ENCODE results near the gene SEPTIN2.

DNA sequence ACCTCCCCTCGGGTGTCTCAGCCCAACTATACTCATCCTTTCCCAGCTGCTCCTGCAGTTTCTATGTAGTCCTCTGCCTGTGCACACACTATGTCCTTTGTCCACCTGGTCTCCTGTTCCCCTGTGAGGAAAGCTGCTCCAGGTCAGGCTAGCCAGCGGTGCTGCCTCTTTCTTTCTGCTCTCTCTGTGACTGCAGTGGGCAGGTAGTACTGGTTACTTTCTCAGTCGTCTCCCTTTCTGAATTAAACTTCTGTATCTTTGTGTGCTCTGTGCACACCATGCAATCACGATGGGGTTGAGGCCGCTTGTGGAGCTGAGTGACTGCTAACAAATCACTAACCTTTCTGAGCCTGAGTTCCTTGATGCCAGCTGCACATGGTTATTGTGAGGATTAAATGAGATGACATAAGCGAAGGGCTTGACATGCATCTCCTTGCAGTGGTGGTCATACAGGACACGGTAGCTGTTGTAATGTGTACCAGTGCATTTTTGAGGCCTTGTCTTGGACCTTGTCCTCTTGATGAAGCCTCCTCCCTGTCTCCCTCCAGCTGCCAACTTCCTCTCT, 43.8 kb downstream of the SEPTIN2 start:
- no peak for TF ChIP-seq SP1 (IDR thresholded peaks at IDR 0.05)
- no peak for TF ChIP-seq HDGF (IDR thresholded peaks at IDR 0.05; ENCODE audit: borderline replicate concordance)
- TF ChIP-seq FOXM1 (IDR thresholded peaks at IDR 0.05; ENCODE audit: borderline replicate concordance), result no peak
- no peak for TF ChIP-seq FOXK2 (IDR thresholded peaks at IDR 0.05)
- TF ChIP-seq NFRKB (IDR thresholded peaks at IDR 0.05), result no peak
- TF ChIP-seq ZNF384 (IDR thresholded peaks at IDR 0.05), result no peak
- TF ChIP-seq ARNT (IDR thresholded peaks at IDR 0.05), result no peak
- TF ChIP-seq, protein P1, sequence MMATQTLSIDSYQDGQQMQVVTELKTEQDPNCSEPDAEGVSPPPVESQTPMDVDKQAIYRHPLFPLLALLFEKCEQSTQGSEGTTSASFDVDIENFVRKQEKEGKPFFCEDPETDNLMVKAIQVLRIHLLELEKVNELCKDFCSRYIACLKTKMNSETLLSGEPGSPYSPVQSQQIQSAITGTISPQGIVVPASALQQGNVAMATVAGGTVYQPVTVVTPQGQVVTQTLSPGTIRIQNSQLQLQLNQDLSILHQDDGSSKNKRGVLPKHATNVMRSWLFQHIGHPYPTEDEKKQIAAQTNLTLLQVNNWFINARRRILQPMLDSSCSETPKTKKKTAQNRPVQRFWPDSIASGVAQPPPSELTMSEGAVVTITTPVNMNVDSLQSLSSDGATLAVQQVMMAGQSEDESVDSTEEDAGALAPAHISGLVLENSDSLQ (IDR thresholded peaks at IDR 0.05), result no peak
- TF ChIP-seq FOXA1 (IDR thresholded peaks at IDR 0.05), result no peak
- no peak for TF ChIP-seq L3MBTL2 (conservative IDR thresholded peaks at IDR 0.05)
- TF ChIP-seq BHLHE40 (IDR thresholded peaks at IDR 0.05; ENCODE audit: borderline replicate concordance), result no peak
- TF ChIP-seq CTBP1 (IDR thresholded peaks at IDR 0.05; ENCODE audit: borderline replicate concordance), result no peak
- no peak for TF ChIP-seq ELF4 (IDR thresholded peaks at IDR 0.05)
- TF ChIP-seq TARDBP (IDR thresholded peaks at IDR 0.05), result no peak

Measured in HEK293T (cell line).